ENCODE measurements around the gene OR52B6.
"Not testable (repeated sequence)": the region's sequence is repeated elsewhere in the genome, so short reads cannot be mapped to it uniquely, and the experiment has no call there.

Gene OR52B6

GRCh38 chr11:5596607-5597201 lies 16.0 kb downstream of the OR52B6 start, which contains the start of gene TRIM6:
TSS of gene TRIM6 (plus strand) at chr11:5596637. CDS start at chr11:5596898, 261 bp downstream.
- DNase-seq (ENCODE audit: low read depth): no peak

- no peak for DNase-seq (ENCODE audit: low read depth)
Measured at GRCh38 chr11:5597953-5598352, 17.3 kb downstream of the OR52B6 start.

GRCh38 chr11:5600374-5600851 lies 19.7 kb downstream of the OR52B6 start:
- DNase-seq (ENCODE audit: low read depth): peak; percentile 32

GRCh38 chr11:5602791-5603190 lies 22.1 kb downstream of the OR52B6 start:
- not testable (repeated sequence) for DNase-seq (ENCODE audit: low read depth)

- DNase-seq (ENCODE audit: low read depth): no peak
Measured at GRCh38 chr11:5603326-5603725, 22.6 kb downstream of the OR52B6 start.

GRCh38 chr11:5604896-5605295 lies 24.2 kb downstream of the OR52B6 start:
- no peak for DNase-seq (ENCODE audit: low read depth)

GRCh38 chr11:5605849-5606248 lies 25.2 kb downstream of the OR52B6 start:
- DNase-seq (ENCODE audit: low read depth): no peak

GRCh38 chr11:5608808-5609207 lies 28.1 kb downstream of the OR52B6 start:
- no peak for DNase-seq (ENCODE audit: low read depth)

- DNase-seq (ENCODE audit: low read depth): no peak
Measured at GRCh38 chr11:5610446-5610845, 29.8 kb downstream of the OR52B6 start.

- no peak for DNase-seq (ENCODE audit: low read depth)
Measured at GRCh38 chr11:5611627-5612026, 30.9 kb downstream of the OR52B6 start.

GRCh38 chr11:5618807-5619206 lies 38.1 kb downstream of the OR52B6 start:
- DNase-seq (ENCODE audit: low read depth): no peak

- no peak for DNase-seq (ENCODE audit: low read depth)
Measured at GRCh38 chr11:5620651-5621521, 40.2 kb downstream of the OR52B6 start.

- DNase-seq (ENCODE audit: low read depth): no peak
Measured at GRCh38 chr11:5621580-5621979, 40.9 kb downstream of the OR52B6 start.

GRCh38 chr11:5622802-5623201 lies 42.1 kb downstream of the OR52B6 start:
- DNase-seq (ENCODE audit: low read depth): no peak

- peak; percentile 20 for DNase-seq (ENCODE audit: low read depth)
Measured at GRCh38 chr11:5624489-5625279, 44.0 kb downstream of the OR52B6 start, which contains the start of gene TRIM34. TSS of gene TRIM34 (plus strand) at chr11:5625001. CDS start at chr11:5632332, 7,331 bp downstream.

- DNase-seq (ENCODE audit: low read depth): no peak
Measured at GRCh38 chr11:5625281-5625680, 44.6 kb downstream of the OR52B6 start.

GRCh38 chr11:5626196-5626595 lies 45.5 kb downstream of the OR52B6 start:
- DNase-seq (ENCODE audit: low read depth): no peak

- no peak for DNase-seq (ENCODE audit: low read depth)
Measured at GRCh38 chr11:5631417-5631816, 50.7 kb downstream of the OR52B6 start.
